Lung (tissue), 12 donors: Measurements from ENCODE around the gene ACY1. TPM values are rescaled to one million over a fixed set of nuclear protein-coding genes. Genes with fewer than 3 reads are reported as not detected.

Source experiments
- ATAC-seq: fragments of 200-7000 bp; cut with Tn5 transposase; one replicate; pipeline ENCODE4 v1.9.1; 2020; ENCODE audit warnings: moderate number of reproducible peaks; ENCODE audit not compliant: insufficient read depth, low FRiP score
- DNase-seq, 3 donors: peaks; one replicate each; pipeline ENCODE4 v3.0.0-alpha.2; 2013 to 2017
- H3K27ac ChIP-seq, 2 donors: one replicate each; pipeline ENCODE4 v1.5.1; 2013; ENCODE audit warnings: mild to moderate bottlenecking in 2 of 2, moderate library complexity in 2 of 2, control low read depth in 1 of 2, inconsistent platforms in 1 of 2, low read depth in 1 of 2, low read length in 1 of 2
- H3K27me3 ChIP-seq, 3 donors: one replicate each; pipeline ENCODE4 v1.5.1; 2013; ENCODE audit warnings: low read length in 2 of 3; ENCODE audit not compliant: control insufficient read depth in 3 of 3, insufficient read depth in 3 of 3
- H3K36me3 ChIP-seq, 4 donors: one replicate each; pipeline ENCODE4 v1.5.1; 2013; ENCODE audit warnings: low read length in 4 of 4, mild to moderate bottlenecking in 1 of 4, moderate library complexity in 1 of 4; ENCODE audit not compliant: control insufficient read depth in 4 of 4, insufficient read depth in 4 of 4
- H3K4me1 ChIP-seq, 5 donors: one replicate each; pipeline ENCODE4 v1.5.1; 2013; ENCODE audit warnings: low read length in 5 of 5, mild to moderate bottlenecking in 2 of 5, moderate library complexity in 1 of 5; ENCODE audit not compliant: control insufficient read depth in 5 of 5, insufficient read depth in 5 of 5
- H3K4me3 ChIP-seq: one replicate; pipeline ENCODE4 v1.5.1; 2013; ENCODE audit warnings: mild to moderate bottlenecking, control low read depth, moderate library complexity
- H3K9ac ChIP-seq, 2 donors: one replicate each; pipeline ENCODE4 v1.5.1; 2013; ENCODE audit warnings: low read length in 2 of 2, control low read depth in 1 of 2; ENCODE audit not compliant: insufficient read depth in 1 of 2
- H3K9me3 ChIP-seq, 4 donors: one replicate each; pipeline ENCODE4 v1.5.1; 2013; ENCODE audit warnings: low read length in 3 of 4, mild to moderate bottlenecking in 1 of 4, moderate library complexity in 1 of 4; ENCODE audit not compliant: control insufficient read depth in 4 of 4, insufficient read depth in 3 of 4
- CTCF ChIP-seq: IDR thresholded peaks from 2 replicates; pipeline ENCODE4 v1.5.1; 2012; ENCODE audit warnings: mild to moderate bottlenecking; ENCODE audit errors: control extremely low read depth, extremely low read depth
- WGBS, 2 donors: extraction: QIAGEN DNeasy Blood & Tissue Kit; methylation state at CpG; one replicate each; pipeline ENCODE4 v1.1.7; 2013; 5-methylcytosine and 5-hydroxymethylcytosine counted together
- polyA plus RNA-seq, 2 donors: library from polyadenylated mRNA; stranded (reverse); fragments of 200-250 nt; gene quantifications; one replicate each; pipeline ENCODE4 v1.2.1, GENCODE V29; 2013
- total RNA-seq, 2 donors: library from RNA; depleted of rRNA in 1 of 2; stranded (reverse); fragments of >200 nt in 1 of 2; gene quantifications; one replicate each; pipeline ENCODE4 v1.2.1, GENCODE V29; 2014 to 2021
- donor health status: control.
- donor health status: control.
- donor health status: Bipolar disorder and iron deficiency.
- donor health status: healthy.
- donor health status: DM: yes; HTN: yes; CAD: no.

The ACY1 gene
- total and polyA plus RNA-seq, 4 donors = 19.6 to 52.6 (median 39.0) TPM

GRCh38 chr3:51946796-51947195 is 36.5 kb upstream of the ACY1 start:
- Histone ChIP-seq H3K4me1 (peaks cover 0 to 11% (median 6%) of the 10 kb centered on the region in 5 donors), H3K27ac (no peak overlapping the region), H3K9ac (no peak overlapping the region), H3K9me3 (peaks cover 0 to 2% (median 0%) of the 10 kb centered on the region in 4 donors), H3K27me3 (no peaks in the 10 kb centered on the region), H3K4me3 (no peak overlapping the region), H3K36me3 (peaks cover 0 to 2% (median 0%) of the 10 kb centered on the region in 4 donors)
- peak in 1 of 3 donors; percentile 7 for DNase-seq
- TF ChIP-seq CTCF = no peak
- 81 to 92% methylated on average over 4 of the region's 4 CpGs for WGBS, 2 donors
- ATAC-seq = no peak

GRCh38 chr3:51947215-51947900 is 36.0 kb upstream of the ACY1 start:
- H3K27me3 ChIP-seq = no peaks in the 10 kb centered on the region
- TF ChIP-seq CTCF = no peak
- DNase-seq = peak in 1 of 3 donors; percentile 10
- H3K9me3 ChIP-seq = peaks cover 0 to 2% (median 0%) of the 10 kb centered on the region in 4 donors
- no peak overlapping the region for H3K27ac ChIP-seq
- H3K4me1 ChIP-seq = peaks cover 0 to 8% (median 6%) of the 10 kb centered on the region in 5 donors
- 84 to 87% methylated on average over 13 of the region's 13 CpGs for WGBS, 2 donors
- H3K36me3 ChIP-seq = peaks cover 0 to 2% (median 0%) of the 10 kb centered on the region in 4 donors
- H3K4me3 ChIP-seq = no peak overlapping the region
- ATAC-seq = no peak
- no peak overlapping the region for H3K9ac ChIP-seq

GRCh38 chr3:51948016-51948580 is 35.2 kb upstream of the ACY1 start:
- Histone ChIP-seq H3K27me3 (no peaks in the 10 kb centered on the region), H3K9ac (no peak overlapping the region), H3K36me3 (peaks cover 0 to 2% (median 0%) of the 10 kb centered on the region in 4 donors), H3K9me3 (peaks cover 0 to 2% (median 0%) of the 10 kb centered on the region in 4 donors), H3K27ac (no peak overlapping the region), H3K4me1 (peaks cover 0 to 3% (median 1%) of the 10 kb centered on the region in 5 donors), H3K4me3 (no peak overlapping the region)
- WGBS, 2 donors = 94 to 96% methylated on average over 10 of the region's 10 CpGs
- TF ChIP-seq CTCF = no peak
- DNase-seq (peak in 1 of 3 donors; percentile 3), ATAC-seq (no peak)
